Measurements from ENCODE around the gene TBL2.
"Not testable (repeated sequence)": the region's sequence is repeated elsewhere in the genome, so short reads cannot be mapped to it uniquely, and the experiment has no call there.

Gene TBL2

DNA sequence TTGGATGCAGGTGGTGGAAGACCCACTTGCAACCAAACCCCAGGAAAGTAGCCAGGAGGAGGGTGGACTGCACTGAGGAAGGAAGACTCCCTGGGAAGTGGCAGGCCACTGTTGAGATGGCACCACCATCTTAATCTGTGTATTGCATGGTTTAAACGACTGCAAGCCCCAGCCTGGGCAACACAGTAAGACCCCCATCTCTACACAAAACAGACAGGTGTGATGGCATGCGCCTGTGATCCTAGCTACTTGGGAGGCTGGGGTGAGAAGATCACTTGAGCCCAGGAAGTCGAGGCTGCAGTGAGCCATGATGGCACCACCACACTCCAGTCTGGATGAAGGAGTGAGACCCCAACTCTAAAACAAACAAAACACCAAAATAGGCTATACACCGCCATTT lies 11.2 kb downstream of the TBL2 start:
- Histone ChIP-seq H3K9me3 (ENCODE audit: severe bottlenecking) (no peaks in the 10 kb centered on the region), H3K27me3 (ENCODE audit: insufficient read depth, low read depth, severe bottlenecking) (no peaks in the 10 kb centered on the region), H3K27ac (no peak overlapping the region), H3K4me3 (ENCODE audit: low read depth, low read length) (no peak overlapping the region), H3K36me3 (peaks cover 30% of the 10 kb centered on the region)
- no peak for DNase-seq
- TF ChIP-seq, protein P1, sequence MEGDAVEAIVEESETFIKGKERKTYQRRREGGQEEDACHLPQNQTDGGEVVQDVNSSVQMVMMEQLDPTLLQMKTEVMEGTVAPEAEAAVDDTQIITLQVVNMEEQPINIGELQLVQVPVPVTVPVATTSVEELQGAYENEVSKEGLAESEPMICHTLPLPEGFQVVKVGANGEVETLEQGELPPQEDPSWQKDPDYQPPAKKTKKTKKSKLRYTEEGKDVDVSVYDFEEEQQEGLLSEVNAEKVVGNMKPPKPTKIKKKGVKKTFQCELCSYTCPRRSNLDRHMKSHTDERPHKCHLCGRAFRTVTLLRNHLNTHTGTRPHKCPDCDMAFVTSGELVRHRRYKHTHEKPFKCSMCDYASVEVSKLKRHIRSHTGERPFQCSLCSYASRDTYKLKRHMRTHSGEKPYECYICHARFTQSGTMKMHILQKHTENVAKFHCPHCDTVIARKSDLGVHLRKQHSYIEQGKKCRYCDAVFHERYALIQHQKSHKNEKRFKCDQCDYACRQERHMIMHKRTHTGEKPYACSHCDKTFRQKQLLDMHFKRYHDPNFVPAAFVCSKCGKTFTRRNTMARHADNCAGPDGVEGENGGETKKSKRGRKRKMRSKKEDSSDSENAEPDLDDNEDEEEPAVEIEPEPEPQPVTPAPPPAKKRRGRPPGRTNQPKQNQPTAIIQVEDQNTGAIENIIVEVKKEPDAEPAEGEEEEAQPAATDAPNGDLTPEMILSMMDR (IDR thresholded peaks at IDR 0.05; ENCODE audit: low read depth, low read length), result no peak

DNA sequence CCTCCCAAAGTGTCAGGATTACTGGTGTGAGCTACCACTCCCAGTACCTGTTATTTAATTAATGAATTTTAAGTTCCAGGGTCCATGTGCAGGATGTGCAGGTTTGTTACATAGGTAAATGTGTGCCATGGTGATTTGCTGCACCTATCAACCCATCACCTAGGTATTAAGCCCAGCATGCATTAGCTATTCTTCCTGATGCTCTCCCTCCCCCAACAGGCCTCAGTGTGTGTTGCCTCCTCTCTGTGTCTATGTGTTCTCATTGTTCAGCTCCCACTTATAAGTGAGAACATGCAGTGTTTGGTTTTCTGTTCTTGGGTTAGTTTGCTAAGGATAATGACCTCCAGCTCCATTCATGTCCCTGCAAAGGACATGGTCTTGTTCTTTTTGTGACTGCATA lies 11.9 kb downstream of the TBL2 start:
- not testable (repeated sequence) for H3K27me3 ChIP-seq (ENCODE audit: insufficient read depth, low read depth, severe bottlenecking); H3K27ac ChIP-seq; DNase-seq; H3K9me3 ChIP-seq (ENCODE audit: severe bottlenecking); H3K4me3 ChIP-seq (ENCODE audit: low read depth, low read length)
- peaks cover 25% of the 10 kb centered on the region for H3K36me3 ChIP-seq

DNA sequence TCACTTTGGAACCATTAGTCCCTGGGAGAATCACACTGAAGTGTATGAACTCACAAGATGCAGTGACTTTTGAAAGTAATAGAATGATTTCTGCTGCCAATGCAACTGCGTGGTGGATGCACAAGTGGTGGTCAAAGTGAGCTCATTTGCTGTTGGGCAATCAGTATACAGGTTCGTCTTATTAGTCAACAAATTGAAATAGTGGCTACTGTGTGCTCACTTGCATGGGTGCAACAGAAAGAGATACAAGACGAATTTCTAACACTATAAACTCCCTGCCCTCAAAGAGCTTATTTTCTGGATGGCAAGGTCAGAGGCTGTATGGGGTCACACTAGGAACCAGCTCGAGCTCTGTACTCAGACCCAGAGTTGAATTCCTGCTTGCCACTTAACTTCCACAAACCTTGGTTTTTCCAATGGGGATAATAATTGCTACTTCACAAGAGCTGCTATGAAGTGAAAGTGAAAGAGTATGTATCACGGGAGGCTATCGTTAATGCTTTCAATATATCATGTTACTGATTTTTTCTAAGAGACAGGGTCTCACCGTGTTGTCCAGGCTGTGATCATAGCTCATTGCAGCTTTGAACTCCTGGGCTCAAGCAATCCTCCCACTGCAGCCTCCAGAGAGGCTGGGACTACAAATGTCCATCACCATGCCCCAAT lies 12.6 kb downstream of the TBL2 start:
- Histone ChIP-seq H3K4me3 (ENCODE audit: low read depth, low read length) (no peak overlapping the region), H3K27ac (no peak overlapping the region), H3K27me3 (ENCODE audit: insufficient read depth, low read depth, severe bottlenecking) (no peaks in the 10 kb centered on the region), H3K9me3 (ENCODE audit: severe bottlenecking) (no peaks in the 10 kb centered on the region), H3K36me3 (peaks cover 19% of the 10 kb centered on the region)
- no peak for DNase-seq
- TF ChIP-seq, protein P1 (IDR thresholded peaks at IDR 0.05; ENCODE audit: low read depth, low read length), result no peak

DNA sequence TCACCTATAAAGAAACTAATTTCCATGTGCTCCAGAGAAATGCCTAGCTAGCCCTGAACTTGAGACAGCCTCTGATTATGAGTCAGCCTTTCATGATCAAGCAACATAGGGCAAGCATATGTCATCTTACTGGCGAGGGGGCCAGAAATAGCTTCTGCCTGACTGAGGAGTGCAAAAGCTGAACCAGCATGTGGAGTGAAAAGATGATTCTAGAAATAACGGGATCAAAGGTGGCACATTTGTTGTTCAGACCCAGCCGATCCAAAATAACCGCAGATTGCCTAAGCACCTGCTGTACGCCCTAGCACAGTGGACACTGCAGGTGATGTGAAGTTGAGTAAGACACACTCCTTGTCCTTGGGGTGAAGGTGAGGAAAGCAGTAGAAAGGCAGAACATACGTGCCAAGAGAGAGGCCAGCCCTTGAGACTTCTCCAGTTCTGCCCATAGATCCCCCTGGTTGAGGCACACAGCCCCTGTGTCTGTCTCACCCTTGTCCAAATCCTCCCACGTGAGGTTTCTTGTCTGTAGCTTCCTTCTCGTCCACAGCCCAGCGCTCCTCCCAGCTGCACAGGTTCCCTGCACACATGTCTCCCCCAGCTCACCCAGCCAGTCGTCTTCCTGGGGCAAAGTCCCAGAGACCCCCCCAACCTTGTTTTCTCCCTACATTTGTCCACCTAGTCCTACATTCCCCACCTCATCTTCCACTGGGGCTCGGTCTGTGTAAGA lies 18.1 kb downstream of the TBL2 start:
- Histone ChIP-seq H3K9me3 (ENCODE audit: severe bottlenecking) (no peaks in the 10 kb centered on the region), H3K4me3 (ENCODE audit: low read depth, low read length) (no peak overlapping the region), H3K27ac (no peak overlapping the region), H3K27me3 (ENCODE audit: insufficient read depth, low read depth, severe bottlenecking) (no peaks in the 10 kb centered on the region), H3K36me3 (peaks cover 6% of the 10 kb centered on the region)
- TF ChIP-seq, protein P1 (IDR thresholded peaks at IDR 0.05; ENCODE audit: low read depth, low read length), result no peak
- DNase-seq, result no peak

DNA sequence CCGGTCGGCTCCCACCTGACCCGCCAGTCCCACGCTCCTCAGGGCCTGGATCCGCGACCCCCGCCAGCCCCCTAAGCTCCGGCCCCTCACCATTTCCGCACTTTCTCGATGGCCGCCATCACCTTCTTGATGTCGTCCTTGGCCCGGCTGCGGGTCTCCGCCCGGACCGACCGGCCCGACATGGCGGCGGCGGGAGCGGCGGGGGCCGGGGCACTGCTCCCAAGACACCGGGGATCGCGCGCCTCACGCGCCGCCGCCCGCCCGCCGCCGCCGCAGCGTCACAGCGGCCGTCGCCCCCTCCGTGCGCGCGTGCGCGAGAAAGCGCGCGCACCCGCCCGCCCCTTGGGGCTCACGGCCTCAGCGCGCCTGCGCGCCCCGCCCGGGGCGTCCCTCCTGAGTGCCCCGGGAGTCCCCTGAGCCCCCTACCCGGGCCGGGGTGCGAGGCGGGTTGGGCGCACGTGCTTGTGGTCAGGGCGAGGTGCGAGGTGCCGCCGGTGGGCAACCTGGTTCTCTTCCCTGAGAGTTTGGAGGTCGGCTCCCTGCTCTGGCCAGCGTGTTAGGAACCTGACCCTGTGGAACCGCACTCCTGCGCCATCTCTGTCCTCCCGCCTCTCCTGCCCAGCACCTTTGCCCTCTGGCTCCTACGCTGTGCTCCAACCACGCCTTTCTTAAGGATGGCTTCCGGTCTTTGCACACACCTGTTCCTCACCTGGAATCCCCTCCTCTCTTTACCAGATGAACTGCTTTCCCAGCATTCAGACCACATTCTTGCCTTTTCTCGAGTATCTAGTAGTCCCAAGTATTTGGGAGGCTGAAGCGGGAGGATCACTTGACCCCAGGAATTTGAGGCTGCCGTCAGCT lies 20.8 kb downstream of the TBL2 start, which contains the start of gene BCL7B:
BCL7B (minus strand) TSS at position 294 of the 861 bp plus-strand sequence; CDS start at position 182, 112 bp downstream.
- H3K9me3 ChIP-seq (ENCODE audit: severe bottlenecking), result no peaks in the 10 kb centered on the region
- H3K27me3 ChIP-seq (ENCODE audit: insufficient read depth, low read depth, severe bottlenecking), result no peaks in the 10 kb centered on the region
- H3K27ac ChIP-seq, result peak within 1 kb of the TSS; percentile 99
- peak; percentile 62 for DNase-seq
- H3K36me3 ChIP-seq, result peaks cover 29% of the 10 kb centered on the region
- peak within 1 kb of the TSS; percentile 77 for H3K4me3 ChIP-seq (ENCODE audit: low read depth, low read length)
- TF ChIP-seq, protein P1 (IDR thresholded peaks at IDR 0.05; ENCODE audit: low read depth, low read length), result no peak

DNA sequence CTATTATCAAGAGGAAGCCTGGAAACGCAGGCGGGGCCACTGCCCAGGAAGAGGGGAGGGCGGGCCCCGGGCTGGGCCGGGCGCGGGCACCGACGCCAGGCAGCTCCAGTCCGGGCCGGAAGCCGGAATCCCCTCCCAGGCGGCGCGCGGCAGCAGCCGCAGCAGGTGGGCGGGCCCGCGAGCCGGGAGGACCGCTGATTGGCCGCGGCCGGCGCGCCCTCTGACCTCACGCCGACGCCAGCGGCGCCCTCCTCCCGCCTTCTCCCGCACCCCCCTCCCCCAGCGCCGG lies 21.3 kb downstream of the TBL2 start:
- Histone ChIP-seq H3K27me3 (ENCODE audit: insufficient read depth, low read depth, severe bottlenecking) (no peaks in the 10 kb centered on the region), H3K4me3 (ENCODE audit: low read depth, low read length) (peak overlapping the region; percentile 77), H3K9me3 (ENCODE audit: severe bottlenecking) (no peaks in the 10 kb centered on the region), H3K36me3 (peaks cover 35% of the 10 kb centered on the region), H3K27ac (peak overlapping the region; percentile 99)
- TF ChIP-seq, protein P1 (IDR thresholded peaks at IDR 0.05; ENCODE audit: low read depth, low read length), result no peak
- DNase-seq, result peak; percentile 93
